Testis (tissue), 2 donors: ENCODE results near the gene KCNG4.

Source experiments
- POLR2A ChIP-seq: fragments of 450-650 bp; IDR thresholded peaks from one replicate; pipeline ENCODE4 v1.6.1; 2017; ENCODE audit warnings: antibody characterized with exemption, mild to moderate bottlenecking, moderate library complexity
- TF ChIP-seq, protein P1 (sequence below), 3 experiments: fragments of 450-650 bp in 2 of 3; fragments of 200-600 bp in 1 of 3; sonication (generic) in 1 of 3; IDR thresholded peaks; one replicate each; pipeline ENCODE4 v1.5.1; 2016 to 2019; ENCODE audit warnings: antibody characterized with exemption in 3 of 3, mild to moderate bottlenecking in 2 of 3, moderate library complexity in 1 of 3

DNA sequence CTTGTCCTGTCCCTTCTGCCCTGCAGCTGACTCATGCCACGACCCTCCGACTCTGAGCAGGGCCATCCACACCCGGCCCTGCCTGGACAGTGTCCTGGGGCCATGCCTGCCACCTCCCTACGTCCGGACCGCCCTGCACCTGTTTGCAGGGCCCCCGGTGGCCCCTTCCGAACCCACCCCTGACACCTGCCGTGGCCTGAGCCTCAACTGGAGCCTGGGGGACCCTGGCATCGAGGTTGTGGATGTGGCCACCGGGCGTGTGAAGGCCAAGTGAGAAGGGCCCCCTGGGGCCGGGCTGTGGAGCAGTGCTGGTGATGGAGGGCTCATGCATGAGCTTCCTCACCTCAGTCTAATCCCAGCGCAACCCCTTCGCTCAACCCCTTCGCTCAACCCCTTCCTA, 43.7 kb downstream of the KCNG4 start:
- TF ChIP-seq, protein P1, sequence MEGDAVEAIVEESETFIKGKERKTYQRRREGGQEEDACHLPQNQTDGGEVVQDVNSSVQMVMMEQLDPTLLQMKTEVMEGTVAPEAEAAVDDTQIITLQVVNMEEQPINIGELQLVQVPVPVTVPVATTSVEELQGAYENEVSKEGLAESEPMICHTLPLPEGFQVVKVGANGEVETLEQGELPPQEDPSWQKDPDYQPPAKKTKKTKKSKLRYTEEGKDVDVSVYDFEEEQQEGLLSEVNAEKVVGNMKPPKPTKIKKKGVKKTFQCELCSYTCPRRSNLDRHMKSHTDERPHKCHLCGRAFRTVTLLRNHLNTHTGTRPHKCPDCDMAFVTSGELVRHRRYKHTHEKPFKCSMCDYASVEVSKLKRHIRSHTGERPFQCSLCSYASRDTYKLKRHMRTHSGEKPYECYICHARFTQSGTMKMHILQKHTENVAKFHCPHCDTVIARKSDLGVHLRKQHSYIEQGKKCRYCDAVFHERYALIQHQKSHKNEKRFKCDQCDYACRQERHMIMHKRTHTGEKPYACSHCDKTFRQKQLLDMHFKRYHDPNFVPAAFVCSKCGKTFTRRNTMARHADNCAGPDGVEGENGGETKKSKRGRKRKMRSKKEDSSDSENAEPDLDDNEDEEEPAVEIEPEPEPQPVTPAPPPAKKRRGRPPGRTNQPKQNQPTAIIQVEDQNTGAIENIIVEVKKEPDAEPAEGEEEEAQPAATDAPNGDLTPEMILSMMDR (IDR thresholded peaks at IDR 0.05): no peak
- no peak for TF ChIP-seq POLR2A
